ENCODE measurements around the gene RNF227. TPM values are rescaled to one million over a fixed set of nuclear protein-coding genes. Genes with fewer than 3 reads are reported as not detected.
A peak's percentile ranks its signal among the peaks of the same experiment; 100 is the strongest.

RNF227 gene
- total and polyA plus RNA-seq, 4 donors, result 3.8 to 6.7 (median 5.4) TPM

GRCh38 chr17:7931709-7932482 lies 15.8 kb upstream of the RNF227 start, which contains the start of the genes CNTROB and TRAPPC1:
TSS of gene CNTROB (plus strand) at chr17:7932206. CDS start at chr17:7933080, 874 bp downstream.
TSS of gene TRAPPC1 (minus strand) at chr17:7931946. CDS start at chr17:7931829, 117 bp downstream.
- Histone ChIP-seq H3K27me3 (ENCODE audit: control insufficient read depth, insufficient read depth, low read length) (no peaks in the 10 kb centered on the region), H3K4me3 (ENCODE audit: low read depth, low read length) (peak within 1 kb of the TSS; percentile 91), H3K36me3 (ENCODE audit: control insufficient read depth, insufficient read depth, low read length) (peaks cover 15% of the 10 kb centered on the region), H3K27ac (ENCODE audit: low read depth, low read length) (peak within 1 kb of the TSS; percentile 71), H3K4me1 (ENCODE audit: control insufficient read depth, insufficient read depth, low read length) (peaks cover 48% of the 10 kb centered on the region), H3K9me3 (ENCODE audit: control insufficient read depth, insufficient read depth, low read length) (no peaks in the 10 kb centered on the region)
- under 1% methylated on average over 52 of the region's 55 CpGs for WGBS (ENCODE audit: insufficient coverage)
- DNase-seq (ENCODE audit: low read depth in 4 of 6, low spot score in 6 of 6), result peak; percentile 97 to 100 (median 98)

GRCh38 chr17:7930841-7931631 lies 14.9 kb upstream of the RNF227 start:
- 46% methylated on average over 15 of the region's 20 CpGs for WGBS (ENCODE audit: insufficient coverage)
- peaks cover 48% of the 10 kb centered on the region for H3K4me1 ChIP-seq (ENCODE audit: control insufficient read depth, insufficient read depth, low read length)
- peak overlapping the region; percentile 58 for H3K27ac ChIP-seq (ENCODE audit: low read depth, low read length)
- peaks cover 9% of the 10 kb centered on the region for H3K36me3 ChIP-seq (ENCODE audit: control insufficient read depth, insufficient read depth, low read length)
- no peaks in the 10 kb centered on the region for H3K27me3 ChIP-seq (ENCODE audit: control insufficient read depth, insufficient read depth, low read length)
- H3K4me3 ChIP-seq (ENCODE audit: low read depth, low read length), result peak overlapping the region; percentile 91
- DNase-seq (ENCODE audit: low read depth in 4 of 6, low spot score in 6 of 6), result no peak
- H3K9me3 ChIP-seq (ENCODE audit: control insufficient read depth, insufficient read depth, low read length), result no peaks in the 10 kb centered on the region

DNA sequence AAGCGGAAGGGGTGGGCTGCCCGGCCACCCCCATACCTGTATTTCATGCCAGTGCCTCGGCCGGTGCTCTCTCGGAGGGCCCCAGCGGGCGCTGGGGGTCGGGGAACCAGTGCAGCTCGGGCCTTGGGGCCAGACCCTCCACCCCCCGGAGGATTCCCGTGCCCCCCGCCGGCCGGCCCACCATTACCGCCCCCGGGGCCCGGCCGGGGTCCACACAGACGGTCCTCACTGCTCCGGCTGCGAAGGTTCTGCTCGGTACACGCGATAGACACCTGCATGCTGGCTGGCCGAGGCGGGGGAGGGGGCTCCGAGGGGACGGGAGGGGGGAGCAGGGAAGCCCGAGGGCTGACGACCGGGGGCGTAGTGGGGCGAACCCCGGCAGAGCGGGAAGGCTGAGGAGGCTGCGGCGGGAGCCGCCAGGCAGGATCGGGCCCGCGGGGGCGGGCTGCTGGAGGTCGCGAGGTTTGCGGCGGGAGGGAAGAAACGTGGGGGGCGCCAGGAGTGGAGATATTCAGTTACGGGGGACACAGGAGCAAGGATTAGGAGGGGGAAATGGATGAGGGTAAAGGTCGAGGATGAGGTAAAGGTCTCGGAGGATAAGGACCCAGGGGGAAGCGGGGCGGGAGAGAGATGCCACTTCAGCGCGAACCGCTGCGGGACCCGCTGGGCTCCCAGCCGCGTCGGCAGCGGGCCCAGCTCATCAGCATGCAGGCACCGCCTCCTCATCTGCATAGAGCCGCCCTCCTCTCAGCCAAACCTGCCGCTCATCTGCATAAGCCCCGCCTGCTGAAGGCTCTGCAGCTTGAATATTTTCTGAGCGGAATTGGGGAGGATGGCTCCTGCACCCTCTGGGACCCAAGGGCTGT lies 13.3 kb upstream of the RNF227 start, which contains the start of gene KCNAB3:
KCNAB3 (minus strand) TSS at position 699 of the 866 bp plus-strand sequence; CDS start at position 278, 421 bp downstream.
- Histone ChIP-seq H3K4me1 (ENCODE audit: control insufficient read depth, insufficient read depth, low read length) (peaks cover 44% of the 10 kb centered on the region), H3K27me3 (ENCODE audit: control insufficient read depth, insufficient read depth, low read length) (no peaks in the 10 kb centered on the region), H3K9me3 (ENCODE audit: control insufficient read depth, insufficient read depth, low read length) (no peaks in the 10 kb centered on the region), H3K4me3 (ENCODE audit: low read depth, low read length) (peak within 1 kb of the TSS; percentile 47), H3K36me3 (ENCODE audit: control insufficient read depth, insufficient read depth, low read length) (peaks cover 3% of the 10 kb centered on the region), H3K27ac (ENCODE audit: low read depth, low read length) (no peak within 1 kb of the TSS)
- DNase-seq (ENCODE audit: low read depth in 4 of 6, low spot score in 6 of 6), result peak in 2 of 6 donors; percentile 92 to 94
- WGBS (ENCODE audit: insufficient coverage), result 5% methylated on average over 64 of the region's 67 CpGs

- Histone ChIP-seq H3K27ac (ENCODE audit: low read depth, low read length) (no peak overlapping the region), H3K9me3 (ENCODE audit: control insufficient read depth, insufficient read depth, low read length) (no peaks in the 10 kb centered on the region), H3K4me1 (ENCODE audit: control insufficient read depth, insufficient read depth, low read length) (peaks cover 47% of the 10 kb centered on the region), H3K36me3 (ENCODE audit: control insufficient read depth, insufficient read depth, low read length) (peaks cover 8% of the 10 kb centered on the region), H3K27me3 (ENCODE audit: control insufficient read depth, insufficient read depth, low read length) (no peaks in the 10 kb centered on the region), H3K4me3 (ENCODE audit: low read depth, low read length) (no peak overlapping the region)
- WGBS (ENCODE audit: insufficient coverage), result 96% methylated on average over 3 of the region's 3 CpGs
- DNase-seq (ENCODE audit: low read depth in 4 of 6, low spot score in 6 of 6), result no peak
Observed at GRCh38 chr17:7927596-7927995, 11.5 kb upstream of the RNF227 start.

GRCh38 chr17:7922845-7923628 lies 6.9 kb upstream of the RNF227 start:
- no peaks in the 10 kb centered on the region for H3K27me3 ChIP-seq (ENCODE audit: control insufficient read depth, insufficient read depth, low read length)
- DNase-seq (ENCODE audit: low read depth in 4 of 6, low spot score in 6 of 6), result peak in 5 of 6 donors; percentile 57 to 98 (median 87)
- H3K27ac ChIP-seq (ENCODE audit: low read depth, low read length), result peak overlapping the region; percentile 41
- H3K4me3 ChIP-seq (ENCODE audit: low read depth, low read length), result peak overlapping the region; percentile 52
- H3K9me3 ChIP-seq (ENCODE audit: control insufficient read depth, insufficient read depth, low read length), result no peaks in the 10 kb centered on the region
- peaks cover 5% of the 10 kb centered on the region for H3K36me3 ChIP-seq (ENCODE audit: control insufficient read depth, insufficient read depth, low read length)
- peaks cover 17% of the 10 kb centered on the region for H3K4me1 ChIP-seq (ENCODE audit: control insufficient read depth, insufficient read depth, low read length)
- WGBS (ENCODE audit: insufficient coverage), result 10% methylated on average over 39 of the region's 45 CpGs

DNA sequence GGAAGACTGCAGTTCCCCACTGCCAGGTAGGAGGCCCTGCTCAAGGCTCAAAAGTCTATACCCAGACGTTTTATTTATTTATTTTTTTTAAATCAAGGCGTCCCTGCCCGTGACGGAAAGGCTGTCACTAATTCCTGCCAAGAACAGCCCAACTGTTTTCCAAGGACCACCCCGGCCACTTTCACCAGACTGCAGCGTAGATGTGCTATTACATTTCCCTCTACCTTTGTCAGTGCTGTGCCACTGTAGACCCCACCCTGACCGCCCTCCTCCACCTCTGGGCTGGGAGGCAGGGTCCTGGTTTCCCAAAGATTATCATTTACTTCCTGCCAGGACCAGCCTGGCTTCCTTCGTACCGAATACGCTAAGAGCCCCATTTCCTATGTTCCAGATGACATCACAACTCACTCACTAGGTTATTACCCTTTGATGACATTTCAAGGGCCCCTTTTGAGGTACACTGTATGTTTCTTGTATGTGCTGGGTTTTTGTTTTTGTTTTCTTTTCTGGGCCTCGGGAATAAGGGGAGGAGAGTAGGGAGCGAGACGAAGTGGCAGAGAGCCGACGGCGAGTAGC lies 6.3 kb upstream of the RNF227 start:
- Histone ChIP-seq H3K9me3 (ENCODE audit: control insufficient read depth, insufficient read depth, low read length) (no peaks in the 10 kb centered on the region), H3K4me3 (ENCODE audit: low read depth, low read length) (peak overlapping the region; percentile 52), H3K27ac (ENCODE audit: low read depth, low read length) (peak overlapping the region; percentile 41), H3K36me3 (ENCODE audit: control insufficient read depth, insufficient read depth, low read length) (peaks cover 5% of the 10 kb centered on the region), H3K27me3 (ENCODE audit: control insufficient read depth, insufficient read depth, low read length) (no peaks in the 10 kb centered on the region), H3K4me1 (ENCODE audit: control insufficient read depth, insufficient read depth, low read length) (peaks cover 17% of the 10 kb centered on the region)
- peak in 1 of 6 donors; percentile 53 for DNase-seq (ENCODE audit: low read depth in 4 of 6, low spot score in 6 of 6)
- whole genome bisulfite sequencing (ENCODE audit: insufficient coverage), result 29% methylated on average over 15 of the region's 16 CpGs

DNA sequence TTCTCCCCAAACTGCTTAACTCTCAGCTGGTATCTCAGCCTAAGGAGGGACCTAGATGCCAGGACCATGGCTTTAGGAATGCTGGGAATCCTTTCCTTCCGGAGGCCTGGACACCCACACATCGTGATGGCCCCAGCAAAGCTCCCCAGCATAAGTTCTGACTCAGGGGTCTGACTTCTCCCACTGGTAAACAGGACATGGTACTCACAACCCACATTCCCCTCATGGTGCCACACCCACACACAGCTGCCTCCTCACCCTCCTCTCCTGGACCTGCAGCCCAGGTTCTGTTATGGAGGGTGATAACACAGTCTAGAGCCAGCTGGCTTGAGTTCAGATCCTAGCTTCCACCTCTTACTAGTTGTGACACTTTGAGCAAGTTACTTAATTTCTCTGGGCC lies 719 bp upstream of the RNF227 start:
- peak overlapping the region; percentile 70 for H3K4me3 ChIP-seq (ENCODE audit: low read depth, low read length)
- WGBS (ENCODE audit: insufficient coverage), result 69% methylated on average over 2 of the region's 2 CpGs
- DNase-seq (ENCODE audit: low read depth in 4 of 6, low spot score in 6 of 6), result no peak
- no peaks in the 10 kb centered on the region for H3K9me3 ChIP-seq (ENCODE audit: control insufficient read depth, insufficient read depth, low read length)
- peaks cover 7% of the 10 kb centered on the region for H3K36me3 ChIP-seq (ENCODE audit: control insufficient read depth, insufficient read depth, low read length)
- peak overlapping the region; percentile 96 for H3K27ac ChIP-seq (ENCODE audit: low read depth, low read length)
- peaks cover 21% of the 10 kb centered on the region for H3K4me1 ChIP-seq (ENCODE audit: control insufficient read depth, insufficient read depth, low read length)
- H3K27me3 ChIP-seq (ENCODE audit: control insufficient read depth, insufficient read depth, low read length), result no peaks in the 10 kb centered on the region

DNA sequence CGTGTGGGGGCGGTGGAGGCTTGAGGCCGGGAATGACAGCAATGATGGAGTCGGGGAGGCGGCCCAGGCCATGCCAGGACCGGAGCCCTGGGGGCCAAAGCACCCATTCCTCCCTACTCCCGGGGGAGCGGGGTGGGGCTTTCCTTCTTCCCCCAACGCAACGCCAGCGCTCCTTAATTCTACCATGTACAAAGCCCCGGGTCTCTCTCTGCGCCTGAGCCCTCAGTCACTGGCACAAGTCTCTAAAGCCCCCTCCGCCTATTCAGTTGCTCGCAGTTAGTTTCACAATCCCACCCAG lies 245 bp upstream of the RNF227 start:
- peaks cover 21% of the 10 kb centered on the region for H3K4me1 ChIP-seq (ENCODE audit: control insufficient read depth, insufficient read depth, low read length)
- no peaks in the 10 kb centered on the region for H3K9me3 ChIP-seq (ENCODE audit: control insufficient read depth, insufficient read depth, low read length)
- 20% methylated on average over 15 of the region's 15 CpGs for WGBS (ENCODE audit: insufficient coverage)
- H3K27me3 ChIP-seq (ENCODE audit: control insufficient read depth, insufficient read depth, low read length), result no peaks in the 10 kb centered on the region
- DNase-seq (ENCODE audit: low read depth in 4 of 6, low spot score in 6 of 6), result no peak
- peaks cover 12% of the 10 kb centered on the region for H3K36me3 ChIP-seq (ENCODE audit: control insufficient read depth, insufficient read depth, low read length)
- peak overlapping the region; percentile 70 for H3K4me3 ChIP-seq (ENCODE audit: low read depth, low read length)
- H3K27ac ChIP-seq (ENCODE audit: low read depth, low read length), result peak overlapping the region; percentile 96

Measured in spinal cord (tissue), 10 donors.